Pancreas (tissue), 10 donors: Measurements from ENCODE around the gene SYPL2. TPM values are rescaled to one million over a fixed set of nuclear protein-coding genes. Genes with fewer than 3 reads are reported as not detected.

Experiments
- ATAC-seq, 4 donors: fragments of 200-7000 bp; cut with Tn5 transposase; one replicate each; pipeline versions ENCODE4 v1.8.0 to v1.9.1; 2020; ENCODE audit warnings: mild to moderate bottlenecking in 4 of 4, moderate library complexity in 4 of 4
- DNase-seq, 6 donors: peaks; one replicate each; pipeline ENCODE4 v3.0.0-alpha.2; 2020
- FAIRE-seq: peaks from 2 replicates; lab custom pipeline; 2012; peaks lifted over from hg19 to GRCh38; lab: Jason Lieb, UNC
- H3K27ac ChIP-seq, 4 donors: fragments of 200-600 bp; sonication (generic); 1 replicate in 3 of 4; 2 replicates in 1 of 4; pipeline versions ENCODE4 v1.5.0 to v1.8.0; 2020
- H3K27me3 ChIP-seq, 4 donors: fragments of 200-600 bp; one replicate each; pipeline ENCODE4 v1.8.0; 2021
- H3K36me3 ChIP-seq, 3 donors: fragments of 200-600 bp; sonication (generic) in 1 of 3; one replicate each; pipeline versions ENCODE4 v1.5.0 to v1.8.0; 2020 to 2021
- H3K4me1 ChIP-seq, 3 donors: fragments of 200-600 bp; one replicate each; pipeline ENCODE4 v1.8.0; 2021
- H3K4me3 ChIP-seq, 4 donors: fragments of 200-600 bp; sonication (generic) in 2 of 4; one replicate each; pipeline versions ENCODE4 v1.5.0 to v1.8.0; 2020 to 2021
- H3K9me3 ChIP-seq, 4 donors: fragments of 200-600 bp; one replicate each; pipeline ENCODE4 v1.8.0; 2021
- CTCF ChIP-seq, 4 donors: fragments of 200-600 bp; sonication (generic) in 3 of 4; IDR thresholded peaks; one replicate each; pipeline versions ENCODE4 v1.5.0 to v1.8.0; 2021; ENCODE audit warnings: antibody characterized with exemption in 4 of 4
- WGBS, 2 donors: extraction: QIAGEN DNeasy Blood & Tissue Kit; methylation state at CpG; one replicate each; pipeline ENCODE4 v1.1.7; 2013; 5-methylcytosine and 5-hydroxymethylcytosine counted together
- intact Hi-C, 3 donors: fragments of 100-400 bp; cut with DNase I; formaldehyde crosslinking; loops; one replicate each; pipeline versions ENCODE4 v1.11.1 to v1.14.2; 2022
- polyA plus RNA-seq, 2 donors: library from polyadenylated mRNA; stranded (reverse); fragments of 200-250 nt; gene quantifications; one replicate each; pipeline ENCODE4 v1.2.3, GENCODE V29; 2013
- total RNA-seq, 6 donors: library from RNA; stranded (reverse); fragmentation: NEBNext Ultra II Directional in 4 of 6; extraction: Animal tissue kit (Norgen Biotek cat#: 25700) in 4 of 6; gene quantifications; one replicate each; pipeline versions ENCODE4 v1.2.1 to v1.2.4, GENCODE V29; 2021 to 2023
- donor health status: healthy with polysubstance abuse.
- donor health status: DM: no; HTN: no; CAD: no; lungs with moderate emphysema.
- donor health status: DM: no; HTN: no; CAD: no.
- donor health status: control.
- donor health status: control.
- donor health status: Bipolar disorder and iron deficiency.
- donor health status: DM: yes; HTN: yes; CAD: no.
- donor health status: DM: no; HTN: no; CAD: no.
- donor health status: DM: no; HTN: no; CAD: no.
- donor health status: DM: yes; HTN: yes; CAD: no.

SYPL2 gene
- total and polyA plus RNA-seq, 8 donors: 1.5 to 3.7 (median 2.5) TPM

- DNase-seq (peak; percentile 44 to 81 (median 56)), FAIRE-seq (no peak), ATAC-seq (peak; percentile 90 to 95 (median 94))
- peaks cover 0 to 3% (median 0%) of the 10 kb centered on the region in 3 donors for H3K4me1 ChIP-seq
- no peaks in the 10 kb centered on the region for H3K9me3 ChIP-seq
- H3K4me3 ChIP-seq: peak within 1 kb of the TSS; percentile 63 to 85 (median 82)
- no peaks in the 10 kb centered on the region for H3K27me3 ChIP-seq
- peak within 1 kb of the TSS in 1 of 4 donors; percentile 17 for H3K27ac ChIP-seq
- no peak for TF ChIP-seq CTCF (IDR thresholded peaks at IDR 0.05)
- 0 to 1% methylated on average over 63 to 100 of the region's 100 CpGs for WGBS, 2 donors
- no peaks in the 10 kb centered on the region for H3K36me3 ChIP-seq
- intact Hi-C loops: no loop called here
Observed at GRCh38 chr1:109509176-109510134, 43.1 kb downstream of the SYPL2 start, which contains the start of gene AMIGO1. Gene AMIGO1, minus strand, starts transcription at chr1:109509727. Its CDS starts 815 bp downstream, at chr1:109508912.

DNA sequence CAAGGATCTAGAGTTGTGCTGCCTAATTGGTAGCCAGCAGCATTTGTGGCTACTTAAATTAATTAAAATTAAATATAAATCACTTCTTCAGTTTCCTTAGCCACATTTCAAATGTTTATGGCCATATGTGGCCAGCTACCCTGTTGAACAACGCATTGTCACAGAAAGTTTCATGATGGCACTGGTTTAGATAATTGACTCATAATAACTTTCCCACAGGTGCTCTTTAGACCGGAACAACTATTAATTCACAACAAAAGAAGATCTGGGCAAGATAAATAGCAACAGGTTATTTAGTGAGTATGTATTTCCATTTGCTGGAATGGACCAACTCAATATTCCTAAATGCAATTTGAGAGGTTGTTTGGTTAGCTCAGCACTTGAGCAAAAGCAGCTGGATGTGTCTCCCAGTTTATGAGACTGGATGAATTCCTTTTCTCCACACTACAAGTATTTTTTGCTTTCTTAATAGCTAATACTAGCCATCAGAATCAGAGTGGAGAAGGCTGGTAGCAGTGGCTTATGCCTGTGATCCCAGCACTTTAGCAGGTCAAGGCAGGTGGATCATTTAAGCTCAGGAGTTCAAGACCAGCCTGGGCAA is 46.9 kb downstream of the SYPL2 start:
- FAIRE-seq (no peak), ATAC-seq (no peak), DNase-seq (no peak)
- H3K36me3 ChIP-seq: no peaks in the 10 kb centered on the region
- H3K4me3 ChIP-seq: no peak overlapping the region
- H3K27me3 ChIP-seq: no peaks in the 10 kb centered on the region
- peaks cover 0 to 3% (median 0%) of the 10 kb centered on the region in 3 donors for H3K4me1 ChIP-seq
- no peak for TF ChIP-seq CTCF (IDR thresholded peaks at IDR 0.05)
- H3K9me3 ChIP-seq: no peaks in the 10 kb centered on the region
- WGBS, 2 donors: 79 to 80% methylated on average over 2 of the region's 2 CpGs
- intact Hi-C loops: no loop called here
- H3K27ac ChIP-seq: no peak overlapping the region

- Histone ChIP-seq H3K4me3 (no peak overlapping the region), H3K4me1 (peaks cover 0 to 3% (median 0%) of the 10 kb centered on the region in 3 donors), H3K27me3 (no peaks in the 10 kb centered on the region), H3K27ac (no peak overlapping the region), H3K36me3 (no peaks in the 10 kb centered on the region), H3K9me3 (no peaks in the 10 kb centered on the region)
- FAIRE-seq (no peak), DNase-seq (no peak), ATAC-seq (no peak)
- WGBS, 2 donors: 51 to 66% methylated on average over 3 of the region's 3 CpGs
- TF ChIP-seq CTCF (IDR thresholded peaks at IDR 0.05): no peak
- intact Hi-C loops: no loop called here
Observed at GRCh38 chr1:109514846-109515245, 48.5 kb downstream of the SYPL2 start.

GRCh38 chr1:109516872-109517271 is 50.5 kb downstream of the SYPL2 start:
- no peak overlapping the region for H3K27ac ChIP-seq
- no peaks in the 10 kb centered on the region for H3K4me1 ChIP-seq
- no peak overlapping the region for H3K4me3 ChIP-seq
- WGBS, 2 donors: 55 to 57% methylated on average over 5 of the region's 5 CpGs
- intact Hi-C loops: no loop called here
- H3K36me3 ChIP-seq: no peaks in the 10 kb centered on the region
- H3K9me3 ChIP-seq: no peaks in the 10 kb centered on the region
- peak in 2 of 4 donors; percentile 30 to 42 for ATAC-seq
- no peaks in the 10 kb centered on the region for H3K27me3 ChIP-seq
- TF ChIP-seq CTCF (IDR thresholded peaks at IDR 0.05): no peak
- no peak for DNase-seq
- FAIRE-seq: no peak
